Neural cell (in vitro differentiated cells): ENCODE results near the gene ARHGAP6.

Experiments
- CTCF ChIP-seq: fragments of 450-650 bp; IDR thresholded peaks from 2 replicates; pipeline ENCODE4 v1.5.1; 2014; ENCODE audit warnings: antibody characterized with exemption, mild to moderate bottlenecking, moderate library complexity; ENCODE audit not compliant: poor library complexity, severe bottlenecking
- EP300 ChIP-seq: fragments of 450-650 bp; conservative IDR thresholded peaks from 2 replicates; pipeline ENCODE4 v1.6.1; 2014; ENCODE audit warnings: antibody characterized with exemption, mild to moderate bottlenecking, moderate library complexity; ENCODE audit not compliant: poor library complexity, severe bottlenecking
- EZH2 ChIP-seq: fragments of 200-600, 300-800 bp; shearing (Covaris generic), sonication (generic); IDR thresholded peaks from 2 replicates; pipeline ENCODE4 v1.6.1; 2014; ENCODE audit warnings: antibody characterized with exemption, low read length, borderline replicate concordance, mild to moderate bottlenecking; ENCODE audit not compliant: insufficient read depth, poor library complexity, severe bottlenecking
- RAD21 ChIP-seq: fragments of 450-650 bp; conservative IDR thresholded peaks from 2 replicates; pipeline ENCODE4 v1.6.1; 2014; ENCODE audit warnings: antibody characterized with exemption, mild to moderate bottlenecking, moderate library complexity
- TAF1 ChIP-seq: IDR thresholded peaks from 2 replicates; pipeline ENCODE4 v1.6.1; 2012; ENCODE audit warnings: low read depth
- TF ChIP-seq, protein P1 (sequence below): IDR thresholded peaks from 2 replicates; pipeline ENCODE4 v1.6.1; 2012; ENCODE audit warnings: borderline replicate concordance

DNA sequence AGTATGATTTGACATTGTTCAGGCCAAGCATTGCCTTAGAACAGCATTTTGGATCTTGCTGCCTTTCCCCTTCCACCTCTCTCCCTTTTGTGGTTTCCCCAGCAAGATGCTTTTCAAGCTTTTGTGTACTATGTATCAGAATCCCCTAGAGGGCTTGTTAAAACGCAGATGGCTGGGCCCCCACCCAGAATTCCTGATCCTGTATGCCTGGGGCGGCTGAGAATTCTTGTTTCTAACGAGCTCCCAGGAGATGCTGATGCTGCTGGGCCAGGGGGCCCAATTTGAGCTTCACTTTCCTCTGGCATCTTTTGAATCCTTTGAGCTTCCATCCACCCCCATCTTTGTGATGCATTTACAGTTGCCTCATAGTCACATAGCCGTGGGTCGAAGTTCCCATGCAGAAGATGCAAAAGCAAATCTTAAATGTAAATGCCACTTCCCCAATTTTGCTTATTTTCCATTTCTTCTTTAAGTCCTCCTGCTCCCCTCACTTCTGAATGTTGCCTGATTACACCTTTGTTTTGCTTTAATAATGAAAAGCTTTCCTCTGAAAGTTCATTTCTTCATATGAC, 536.1 kb downstream of the ARHGAP6 start:
- no peak for TF ChIP-seq TAF1
- TF ChIP-seq CTCF: no peak
- no peak for TF ChIP-seq EZH2
- TF ChIP-seq RAD21: no peak
- TF ChIP-seq, protein P1, sequence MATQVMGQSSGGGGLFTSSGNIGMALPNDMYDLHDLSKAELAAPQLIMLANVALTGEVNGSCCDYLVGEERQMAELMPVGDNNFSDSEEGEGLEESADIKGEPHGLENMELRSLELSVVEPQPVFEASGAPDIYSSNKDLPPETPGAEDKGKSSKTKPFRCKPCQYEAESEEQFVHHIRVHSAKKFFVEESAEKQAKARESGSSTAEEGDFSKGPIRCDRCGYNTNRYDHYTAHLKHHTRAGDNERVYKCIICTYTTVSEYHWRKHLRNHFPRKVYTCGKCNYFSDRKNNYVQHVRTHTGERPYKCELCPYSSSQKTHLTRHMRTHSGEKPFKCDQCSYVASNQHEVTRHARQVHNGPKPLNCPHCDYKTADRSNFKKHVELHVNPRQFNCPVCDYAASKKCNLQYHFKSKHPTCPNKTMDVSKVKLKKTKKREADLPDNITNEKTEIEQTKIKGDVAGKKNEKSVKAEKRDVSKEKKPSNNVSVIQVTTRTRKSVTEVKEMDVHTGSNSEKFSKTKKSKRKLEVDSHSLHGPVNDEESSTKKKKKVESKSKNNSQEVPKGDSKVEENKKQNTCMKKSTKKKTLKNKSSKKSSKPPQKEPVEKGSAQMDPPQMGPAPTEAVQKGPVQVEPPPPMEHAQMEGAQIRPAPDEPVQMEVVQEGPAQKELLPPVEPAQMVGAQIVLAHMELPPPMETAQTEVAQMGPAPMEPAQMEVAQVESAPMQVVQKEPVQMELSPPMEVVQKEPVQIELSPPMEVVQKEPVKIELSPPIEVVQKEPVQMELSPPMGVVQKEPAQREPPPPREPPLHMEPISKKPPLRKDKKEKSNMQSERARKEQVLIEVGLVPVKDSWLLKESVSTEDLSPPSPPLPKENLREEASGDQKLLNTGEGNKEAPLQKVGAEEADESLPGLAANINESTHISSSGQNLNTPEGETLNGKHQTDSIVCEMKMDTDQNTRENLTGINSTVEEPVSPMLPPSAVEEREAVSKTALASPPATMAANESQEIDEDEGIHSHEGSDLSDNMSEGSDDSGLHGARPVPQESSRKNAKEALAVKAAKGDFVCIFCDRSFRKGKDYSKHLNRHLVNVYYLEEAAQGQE: no peak
- TF ChIP-seq EP300: no peak
